ENCODE measurements around the gene DTWD2.

The DTWD2 gene

DNA sequence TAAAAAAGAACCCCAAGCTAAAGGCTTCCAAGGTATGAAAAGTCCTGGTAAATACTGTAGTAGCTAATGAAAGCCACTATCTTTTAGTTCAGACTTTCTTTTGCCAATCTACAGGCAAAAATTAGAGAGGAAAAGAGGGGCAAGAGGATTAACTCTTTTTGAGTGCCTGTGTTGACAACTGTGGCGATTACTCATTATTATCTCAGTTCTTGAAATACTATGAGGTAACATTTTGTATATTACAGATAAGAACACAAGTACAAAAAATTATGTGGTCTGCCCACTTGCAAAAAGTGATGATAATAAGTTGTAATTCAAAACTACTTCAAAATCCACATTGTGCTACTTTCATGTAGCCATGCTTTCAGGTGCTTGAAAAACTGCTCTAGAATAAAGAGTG, 144.0 kb downstream of the DTWD2 start:
- Histone ChIP-seq H3K36me3 (ENCODE audit: insufficient read depth, low read length) (no peaks in the 10 kb centered on the region), H3K4me1 (ENCODE audit: insufficient read depth, low read length, poor library complexity, severe bottlenecking) (no peaks in the 10 kb centered on the region), H3K9ac (ENCODE audit: low read depth, low read length, poor library complexity, severe bottlenecking) (no peak overlapping the region), H3K4me3 (ENCODE audit: low read length, poor library complexity, severe bottlenecking) (no peak overlapping the region), H3K9me3 (ENCODE audit: insufficient read depth, low read depth, low read length) (no peaks in the 10 kb centered on the region), H3K4me2 (ENCODE audit: low read depth, low read length, poor library complexity, severe bottlenecking) (no peak overlapping the region), H3K79me2 (ENCODE audit: insufficient read depth, low read length) (no peaks in the 10 kb centered on the region), H3K27me3 (ENCODE audit: insufficient read depth, low read length, poor library complexity, severe bottlenecking) (no peaks in the 10 kb centered on the region), H3F3A (ENCODE audit: low read depth) (no peaks in the 10 kb centered on the region), H3K9me2 (replicated peaks; ENCODE audit: low read depth, low read length) (no peaks in the 10 kb centered on the region), H4K20me1 (ENCODE audit: insufficient read depth, low read length, poor library complexity, severe bottlenecking) (no peaks in the 10 kb centered on the region), H2AFZ (ENCODE audit: low read length) (no peak overlapping the region)
- TF ChIP-seq, protein P1, sequence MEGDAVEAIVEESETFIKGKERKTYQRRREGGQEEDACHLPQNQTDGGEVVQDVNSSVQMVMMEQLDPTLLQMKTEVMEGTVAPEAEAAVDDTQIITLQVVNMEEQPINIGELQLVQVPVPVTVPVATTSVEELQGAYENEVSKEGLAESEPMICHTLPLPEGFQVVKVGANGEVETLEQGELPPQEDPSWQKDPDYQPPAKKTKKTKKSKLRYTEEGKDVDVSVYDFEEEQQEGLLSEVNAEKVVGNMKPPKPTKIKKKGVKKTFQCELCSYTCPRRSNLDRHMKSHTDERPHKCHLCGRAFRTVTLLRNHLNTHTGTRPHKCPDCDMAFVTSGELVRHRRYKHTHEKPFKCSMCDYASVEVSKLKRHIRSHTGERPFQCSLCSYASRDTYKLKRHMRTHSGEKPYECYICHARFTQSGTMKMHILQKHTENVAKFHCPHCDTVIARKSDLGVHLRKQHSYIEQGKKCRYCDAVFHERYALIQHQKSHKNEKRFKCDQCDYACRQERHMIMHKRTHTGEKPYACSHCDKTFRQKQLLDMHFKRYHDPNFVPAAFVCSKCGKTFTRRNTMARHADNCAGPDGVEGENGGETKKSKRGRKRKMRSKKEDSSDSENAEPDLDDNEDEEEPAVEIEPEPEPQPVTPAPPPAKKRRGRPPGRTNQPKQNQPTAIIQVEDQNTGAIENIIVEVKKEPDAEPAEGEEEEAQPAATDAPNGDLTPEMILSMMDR (conservative IDR thresholded peaks at IDR 0.05; ENCODE audit: low read length) = no peak
- TF ChIP-seq EZH2phosphoT487 (IDR thresholded peaks at IDR 0.05; ENCODE audit: borderline replicate concordance) = no peak

DNA sequence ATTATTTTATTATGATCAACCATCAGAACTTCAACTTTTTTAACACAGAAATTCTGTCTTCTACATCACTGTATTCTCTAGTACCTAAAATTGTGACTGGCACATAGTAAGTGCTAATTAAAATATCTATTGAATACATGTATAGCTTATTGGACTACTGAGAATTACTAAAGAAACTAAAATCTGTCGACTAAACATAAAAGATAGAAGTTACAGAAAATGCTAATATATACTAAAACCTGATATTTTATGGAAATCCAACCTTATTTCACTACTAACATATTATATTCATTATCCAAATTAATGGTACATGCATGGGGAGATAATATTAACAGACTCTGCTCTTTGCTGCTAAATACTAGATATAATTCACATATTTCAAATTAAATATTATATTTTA, 153.6 kb downstream of the DTWD2 start:
- Histone ChIP-seq H3K9ac (ENCODE audit: low read depth, low read length, poor library complexity, severe bottlenecking) (no peak overlapping the region), H3K4me3 (ENCODE audit: low read length, poor library complexity, severe bottlenecking) (no peak overlapping the region), H3F3A (ENCODE audit: low read depth) (no peaks in the 10 kb centered on the region), H4K20me1 (ENCODE audit: insufficient read depth, low read length, poor library complexity, severe bottlenecking) (no peaks in the 10 kb centered on the region), H3K9me2 (replicated peaks; ENCODE audit: low read depth, low read length) (no peaks in the 10 kb centered on the region), H3K4me2 (ENCODE audit: low read depth, low read length, poor library complexity, severe bottlenecking) (no peak overlapping the region), H3K4me1 (ENCODE audit: insufficient read depth, low read length, poor library complexity, severe bottlenecking) (no peaks in the 10 kb centered on the region), H2AFZ (ENCODE audit: low read length) (no peak overlapping the region), H3K79me2 (ENCODE audit: insufficient read depth, low read length) (no peaks in the 10 kb centered on the region), H3K27me3 (ENCODE audit: insufficient read depth, low read length, poor library complexity, severe bottlenecking) (no peaks in the 10 kb centered on the region), H3K9me3 (ENCODE audit: insufficient read depth, low read depth, low read length) (no peaks in the 10 kb centered on the region), H3K36me3 (ENCODE audit: insufficient read depth, low read length) (no peaks in the 10 kb centered on the region)
- TF ChIP-seq EZH2phosphoT487 (IDR thresholded peaks at IDR 0.05; ENCODE audit: borderline replicate concordance) = no peak
- TF ChIP-seq, protein P1 (conservative IDR thresholded peaks at IDR 0.05; ENCODE audit: low read length) = no peak

DNA sequence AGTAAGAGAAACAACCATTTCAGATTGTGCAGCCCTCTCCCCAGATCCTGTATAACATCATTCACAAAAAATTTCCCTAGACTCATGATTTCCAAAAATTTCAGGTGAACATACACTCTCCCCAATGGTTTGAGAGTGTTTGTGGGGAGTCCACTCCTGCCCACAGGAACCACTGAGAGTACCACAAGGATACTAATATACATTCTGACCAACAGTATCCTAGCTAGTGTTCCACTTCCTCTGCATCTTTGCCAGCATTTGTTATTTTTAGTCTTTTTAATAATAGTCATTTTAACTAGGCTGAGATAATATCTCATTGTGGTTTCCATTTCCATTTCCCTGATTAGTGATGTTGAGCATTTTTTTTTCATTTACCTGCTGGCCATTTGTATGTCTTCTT, 155.4 kb downstream of the DTWD2 start:
- Histone ChIP-seq H3K4me1 (ENCODE audit: insufficient read depth, low read length, poor library complexity, severe bottlenecking) (no peaks in the 10 kb centered on the region), H3K4me2 (ENCODE audit: low read depth, low read length, poor library complexity, severe bottlenecking) (no peak overlapping the region), H2AFZ (ENCODE audit: low read length) (no peak overlapping the region), H3F3A (ENCODE audit: low read depth) (no peaks in the 10 kb centered on the region), H3K9me2 (replicated peaks; ENCODE audit: low read depth, low read length) (no peaks in the 10 kb centered on the region), H4K20me1 (ENCODE audit: insufficient read depth, low read length, poor library complexity, severe bottlenecking) (no peaks in the 10 kb centered on the region), H3K9ac (ENCODE audit: low read depth, low read length, poor library complexity, severe bottlenecking) (no peak overlapping the region), H3K9me3 (ENCODE audit: insufficient read depth, low read depth, low read length) (no peaks in the 10 kb centered on the region), H3K4me3 (ENCODE audit: low read length, poor library complexity, severe bottlenecking) (no peak overlapping the region), H3K36me3 (ENCODE audit: insufficient read depth, low read length) (no peaks in the 10 kb centered on the region), H3K27me3 (ENCODE audit: insufficient read depth, low read length, poor library complexity, severe bottlenecking) (no peaks in the 10 kb centered on the region), H3K79me2 (ENCODE audit: insufficient read depth, low read length) (no peaks in the 10 kb centered on the region)
- TF ChIP-seq, protein P1 (conservative IDR thresholded peaks at IDR 0.05; ENCODE audit: low read length) = no peak
- no peak for TF ChIP-seq EZH2phosphoT487 (IDR thresholded peaks at IDR 0.05; ENCODE audit: borderline replicate concordance)
